PC-3 (cell line): ENCODE results near the gene DCTN2.

ENCODE experiments used
- EZH2phosphoT487 ChIP-seq: fragments of 300-600 bp; sonication (generic); IDR thresholded peaks from 2 replicates; pipeline ENCODE4 v1.6.1; 2018; ENCODE audit warnings: mild to moderate bottlenecking, antibody characterized with exemption, low read length, borderline replicate concordance
- TF ChIP-seq, protein P1 (sequence below): fragments of 300-600 bp; sonication (generic); conservative IDR thresholded peaks from 2 replicates; pipeline ENCODE4 v1.5.1; 2017; ENCODE audit warnings: antibody characterized with exemption, low read depth, mild to moderate bottlenecking, low read length

- no peak for TF ChIP-seq EZH2phosphoT487
- TF ChIP-seq, protein P1, sequence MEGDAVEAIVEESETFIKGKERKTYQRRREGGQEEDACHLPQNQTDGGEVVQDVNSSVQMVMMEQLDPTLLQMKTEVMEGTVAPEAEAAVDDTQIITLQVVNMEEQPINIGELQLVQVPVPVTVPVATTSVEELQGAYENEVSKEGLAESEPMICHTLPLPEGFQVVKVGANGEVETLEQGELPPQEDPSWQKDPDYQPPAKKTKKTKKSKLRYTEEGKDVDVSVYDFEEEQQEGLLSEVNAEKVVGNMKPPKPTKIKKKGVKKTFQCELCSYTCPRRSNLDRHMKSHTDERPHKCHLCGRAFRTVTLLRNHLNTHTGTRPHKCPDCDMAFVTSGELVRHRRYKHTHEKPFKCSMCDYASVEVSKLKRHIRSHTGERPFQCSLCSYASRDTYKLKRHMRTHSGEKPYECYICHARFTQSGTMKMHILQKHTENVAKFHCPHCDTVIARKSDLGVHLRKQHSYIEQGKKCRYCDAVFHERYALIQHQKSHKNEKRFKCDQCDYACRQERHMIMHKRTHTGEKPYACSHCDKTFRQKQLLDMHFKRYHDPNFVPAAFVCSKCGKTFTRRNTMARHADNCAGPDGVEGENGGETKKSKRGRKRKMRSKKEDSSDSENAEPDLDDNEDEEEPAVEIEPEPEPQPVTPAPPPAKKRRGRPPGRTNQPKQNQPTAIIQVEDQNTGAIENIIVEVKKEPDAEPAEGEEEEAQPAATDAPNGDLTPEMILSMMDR: no peak
Measured at GRCh38 chr12:57554453-57554852, 7.5 kb upstream of the DCTN2 start.
